ENCODE data around the gene ADH1B.

DNA sequence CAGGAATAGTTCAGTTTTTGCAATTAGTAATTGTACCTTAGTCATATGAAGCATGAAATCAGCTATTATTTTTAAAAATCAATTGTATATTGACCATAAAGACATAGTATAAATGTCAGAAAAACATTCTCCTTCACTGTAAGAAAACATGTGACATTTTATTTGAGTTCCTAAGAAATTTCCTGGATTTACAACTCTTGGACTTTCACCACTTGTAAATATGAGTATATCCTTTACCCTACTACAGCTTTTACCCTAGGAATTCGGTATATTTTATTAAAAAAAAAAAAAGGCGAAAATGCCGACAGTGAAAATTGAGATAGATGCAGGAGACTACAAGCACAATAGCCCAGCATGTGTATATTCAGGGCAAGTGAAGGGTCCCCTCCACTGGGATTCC, 45.3 kb downstream of the ADH1B start:
- TF ChIP-seq, protein P1, sequence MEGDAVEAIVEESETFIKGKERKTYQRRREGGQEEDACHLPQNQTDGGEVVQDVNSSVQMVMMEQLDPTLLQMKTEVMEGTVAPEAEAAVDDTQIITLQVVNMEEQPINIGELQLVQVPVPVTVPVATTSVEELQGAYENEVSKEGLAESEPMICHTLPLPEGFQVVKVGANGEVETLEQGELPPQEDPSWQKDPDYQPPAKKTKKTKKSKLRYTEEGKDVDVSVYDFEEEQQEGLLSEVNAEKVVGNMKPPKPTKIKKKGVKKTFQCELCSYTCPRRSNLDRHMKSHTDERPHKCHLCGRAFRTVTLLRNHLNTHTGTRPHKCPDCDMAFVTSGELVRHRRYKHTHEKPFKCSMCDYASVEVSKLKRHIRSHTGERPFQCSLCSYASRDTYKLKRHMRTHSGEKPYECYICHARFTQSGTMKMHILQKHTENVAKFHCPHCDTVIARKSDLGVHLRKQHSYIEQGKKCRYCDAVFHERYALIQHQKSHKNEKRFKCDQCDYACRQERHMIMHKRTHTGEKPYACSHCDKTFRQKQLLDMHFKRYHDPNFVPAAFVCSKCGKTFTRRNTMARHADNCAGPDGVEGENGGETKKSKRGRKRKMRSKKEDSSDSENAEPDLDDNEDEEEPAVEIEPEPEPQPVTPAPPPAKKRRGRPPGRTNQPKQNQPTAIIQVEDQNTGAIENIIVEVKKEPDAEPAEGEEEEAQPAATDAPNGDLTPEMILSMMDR (IDR thresholded peaks at IDR 0.05 in 8 of 11, conservative IDR thresholded peaks at IDR 0.05 in 3 of 11) = no peak
- TF ChIP-seq POLR2A (IDR thresholded peaks at IDR 0.05) (no peak), POLR2AphosphoS5 (IDR thresholded peaks at IDR 0.05) (no peak)

Measured in spleen (tissue), 7 donors.